Stimulated activated CD4-positive, alpha-beta T cell treated with anti-CD3 and anti-CD28 coated beads, Interleukin-1b, Interleukin-23, amount 100 ng/mL, for 48 hours (primary cell): ENCODE results near the gene NOS3.

Source experiments
- DNase-seq: peaks from one replicate; pipeline ENCODE4 v3.0.0-alpha.2; 2020

Gene NOS3

DNA sequence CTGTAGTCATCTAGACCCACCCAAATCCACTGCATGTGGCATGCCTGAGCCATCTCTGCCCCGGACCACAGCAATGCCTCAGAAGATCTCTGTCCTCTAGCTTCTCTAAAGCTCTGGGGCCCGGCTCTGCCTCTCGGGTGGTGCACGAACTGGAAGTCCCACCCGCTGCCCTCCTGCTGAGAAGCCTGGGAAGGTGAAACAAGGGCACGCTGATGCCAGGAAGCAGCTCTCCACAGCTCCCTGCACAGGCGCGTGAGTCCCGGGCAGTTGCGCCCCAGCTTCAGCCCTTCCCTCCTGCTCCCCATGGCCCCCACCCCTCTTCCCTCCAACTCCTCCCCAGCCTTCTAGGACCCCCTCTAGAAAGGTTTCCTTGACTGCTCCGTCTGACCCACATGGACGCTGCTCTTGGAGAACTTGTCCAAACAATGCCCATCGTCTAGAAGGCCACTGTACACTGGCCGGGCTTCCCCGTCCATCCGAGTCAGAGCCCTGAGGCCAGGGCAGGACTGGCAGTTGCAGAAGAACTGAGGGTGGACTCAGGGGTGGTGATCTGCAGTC, 25.5 kb upstream of the NOS3 start:
- no peak for DNase-seq

DNA sequence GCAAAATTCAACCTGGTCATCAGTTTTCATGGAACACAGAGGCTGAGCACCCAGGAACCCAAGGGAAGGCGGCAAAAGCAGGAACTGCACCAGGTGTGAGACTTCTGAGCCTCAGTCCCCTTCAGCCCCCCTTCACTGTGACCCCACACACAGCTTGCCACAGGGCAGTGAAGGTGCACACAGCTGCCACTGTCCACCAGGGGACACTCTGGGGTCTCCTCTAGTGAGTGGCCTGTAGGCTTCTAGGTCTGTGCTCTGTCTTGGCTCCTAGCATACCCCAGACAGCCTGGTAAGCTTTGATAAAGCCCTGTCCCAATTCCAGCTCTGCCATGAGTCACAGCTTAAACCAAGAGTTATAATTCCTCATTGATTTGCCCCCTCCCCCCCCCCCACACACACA, 24.8 kb upstream of the NOS3 start:
- DNase-seq: no peak

DNA sequence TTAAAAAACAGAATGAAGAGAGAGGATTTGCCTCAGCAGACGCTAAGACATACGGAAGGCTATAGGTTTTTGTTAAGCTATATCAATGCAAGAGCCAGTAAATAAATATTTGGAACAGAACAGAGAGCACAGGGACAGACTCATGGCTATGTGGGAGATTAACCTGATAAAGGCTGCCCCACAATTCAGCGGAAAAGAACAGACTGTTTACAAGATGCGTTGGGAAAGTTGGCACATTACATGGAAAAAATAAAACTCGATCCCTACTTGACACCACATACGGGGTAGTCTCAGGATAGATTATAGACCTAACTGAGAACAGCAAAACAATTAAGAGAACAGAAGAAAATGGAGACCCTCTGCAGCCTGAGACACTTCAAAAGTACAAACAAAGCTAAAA, 23.5 kb upstream of the NOS3 start:
- DNase-seq: no peak

GRCh38 chr7:150968056-150968733, 22.6 kb upstream of the NOS3 start:
- DNase-seq: no peak

DNA sequence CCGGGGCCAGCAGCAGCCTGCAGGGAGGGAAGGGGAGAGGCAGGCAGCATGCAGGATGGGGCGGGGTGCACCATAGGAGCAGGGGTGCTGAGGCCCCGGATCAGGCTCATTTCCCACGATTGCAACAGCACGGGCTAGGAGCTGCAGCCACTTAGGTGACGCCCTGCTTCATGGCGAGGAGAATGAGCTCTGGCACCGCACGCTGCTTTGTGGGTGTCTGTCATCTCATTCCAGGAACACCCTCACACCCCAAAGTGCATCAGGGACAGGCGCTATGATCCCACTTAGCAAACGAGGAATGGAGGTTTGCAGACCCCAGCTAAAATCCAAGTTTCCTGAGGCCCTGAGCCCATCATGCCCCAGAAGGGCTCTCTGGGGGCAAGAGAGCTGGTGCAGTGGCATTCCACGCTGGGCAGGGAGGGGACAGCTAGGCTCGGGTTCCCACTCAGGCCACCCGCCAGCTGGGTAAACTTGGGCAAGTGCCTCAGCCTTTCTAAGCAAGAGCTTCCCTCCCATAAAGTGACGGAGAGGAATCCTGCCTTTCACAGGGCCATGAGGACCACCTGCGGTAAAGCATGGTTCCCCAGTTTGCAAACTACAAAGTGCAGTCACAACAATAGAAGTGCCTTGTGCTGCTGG, 22.0 kb upstream of the NOS3 start:
- no peak for DNase-seq

DNA sequence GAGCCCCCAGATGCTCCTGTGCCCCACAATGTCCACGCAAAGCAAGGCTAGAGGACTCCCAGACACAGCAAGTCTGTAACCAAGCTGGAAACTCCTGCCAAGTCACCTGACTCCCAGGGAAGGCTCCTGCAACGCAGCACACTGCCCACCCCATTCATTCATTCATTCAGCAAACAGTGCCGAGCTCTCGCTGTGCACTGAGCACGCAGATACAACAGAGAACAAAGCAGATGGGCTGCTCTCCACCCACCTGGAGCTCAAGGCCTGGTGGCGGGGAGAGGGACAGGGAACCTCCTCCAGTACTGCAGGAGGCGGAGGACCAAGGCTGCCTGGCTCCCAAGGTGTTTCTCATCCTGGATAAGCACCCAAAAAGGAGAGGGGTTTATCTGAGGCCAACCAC, 21.3 kb upstream of the NOS3 start:
- DNase-seq: no peak

DNA sequence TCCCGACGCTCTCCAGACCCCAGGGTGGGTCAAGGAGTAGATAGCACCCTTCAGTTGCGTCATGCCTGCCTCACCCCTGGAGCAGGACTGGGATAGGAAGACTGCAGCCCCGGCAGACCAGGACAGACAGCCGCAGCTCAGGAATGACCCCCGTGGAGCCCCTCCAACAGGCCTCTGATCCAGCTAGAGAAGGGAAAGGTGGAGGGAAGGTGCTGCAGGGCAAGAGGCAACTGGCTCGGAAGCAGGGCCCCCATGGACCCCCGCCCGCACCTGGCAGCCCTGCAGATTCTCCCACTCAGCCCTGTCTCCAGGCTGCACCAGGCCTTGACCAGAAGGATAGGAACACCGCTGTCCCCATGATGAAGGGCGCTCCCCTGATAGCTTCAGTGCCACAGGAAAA, 20.4 kb upstream of the NOS3 start:
- no peak for DNase-seq

GRCh38 chr7:150971242-150972022, 19.4 kb upstream of the NOS3 start:
- DNase-seq: no peak

- no peak for DNase-seq
Observed at GRCh38 chr7:150972023-150972468, 18.8 kb upstream of the NOS3 start.

DNA sequence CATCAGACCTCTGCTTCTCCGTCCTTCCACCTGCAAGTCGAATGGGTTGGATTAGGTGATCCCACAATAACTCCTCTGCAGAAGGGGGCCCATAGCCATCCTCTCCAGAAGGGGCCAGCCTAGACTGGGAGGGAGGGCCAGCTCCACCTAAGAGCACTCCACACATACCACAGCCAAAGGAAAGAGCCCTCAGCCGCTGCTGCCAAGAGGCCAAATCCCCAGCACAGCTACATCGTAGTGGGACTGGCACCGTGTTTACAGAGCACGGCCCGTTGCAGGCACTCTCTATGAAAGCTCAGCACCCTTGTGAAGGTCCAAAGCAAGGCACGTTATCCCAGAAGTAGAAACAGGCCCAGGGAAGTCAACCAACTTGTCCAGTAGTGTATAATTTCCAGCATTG, 18.1 kb upstream of the NOS3 start:
- DNase-seq: no peak

DNA sequence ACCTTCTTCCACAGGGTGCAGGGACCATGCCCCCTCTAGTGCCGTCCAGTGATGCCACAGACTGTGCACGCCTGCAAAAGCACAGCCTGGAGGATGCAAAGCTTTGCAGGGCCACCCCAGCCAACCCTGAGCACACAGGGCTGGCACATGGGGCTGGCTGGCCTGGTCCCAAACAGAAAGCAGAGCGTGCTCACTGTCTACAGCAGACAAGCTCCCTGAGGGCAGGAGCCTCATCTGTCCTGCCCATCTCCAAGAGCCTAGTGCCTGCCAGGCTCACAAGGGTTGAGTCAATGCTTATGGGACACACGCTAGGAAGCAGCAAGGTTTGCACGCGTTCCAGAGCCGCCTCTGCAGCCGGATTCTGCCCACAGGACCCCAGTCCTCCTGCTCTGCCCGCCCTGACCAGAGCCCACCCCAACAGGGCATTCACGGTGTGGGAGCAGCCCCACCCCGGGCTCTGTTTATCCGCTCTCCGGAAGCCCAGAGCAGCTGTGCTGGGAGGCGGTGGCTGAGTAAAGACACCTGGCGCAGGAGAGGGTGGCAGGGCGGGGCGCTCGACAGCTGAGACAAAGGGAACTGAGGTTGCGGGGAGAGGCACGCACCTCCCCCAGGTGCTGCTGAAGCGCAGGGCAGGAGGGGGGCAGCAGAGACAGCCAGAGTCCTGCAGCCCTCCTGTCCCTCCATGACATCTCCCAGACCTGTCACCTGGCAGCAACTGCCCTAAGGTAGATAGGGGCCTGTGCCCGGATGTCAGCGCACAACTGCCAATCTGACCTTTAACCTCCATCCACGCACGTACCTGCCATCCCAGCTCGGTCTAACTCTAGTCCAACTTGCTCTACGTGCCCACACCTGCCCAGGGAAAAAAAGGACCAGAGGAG, 17.0 kb upstream of the NOS3 start:
- no peak for DNase-seq

DNA sequence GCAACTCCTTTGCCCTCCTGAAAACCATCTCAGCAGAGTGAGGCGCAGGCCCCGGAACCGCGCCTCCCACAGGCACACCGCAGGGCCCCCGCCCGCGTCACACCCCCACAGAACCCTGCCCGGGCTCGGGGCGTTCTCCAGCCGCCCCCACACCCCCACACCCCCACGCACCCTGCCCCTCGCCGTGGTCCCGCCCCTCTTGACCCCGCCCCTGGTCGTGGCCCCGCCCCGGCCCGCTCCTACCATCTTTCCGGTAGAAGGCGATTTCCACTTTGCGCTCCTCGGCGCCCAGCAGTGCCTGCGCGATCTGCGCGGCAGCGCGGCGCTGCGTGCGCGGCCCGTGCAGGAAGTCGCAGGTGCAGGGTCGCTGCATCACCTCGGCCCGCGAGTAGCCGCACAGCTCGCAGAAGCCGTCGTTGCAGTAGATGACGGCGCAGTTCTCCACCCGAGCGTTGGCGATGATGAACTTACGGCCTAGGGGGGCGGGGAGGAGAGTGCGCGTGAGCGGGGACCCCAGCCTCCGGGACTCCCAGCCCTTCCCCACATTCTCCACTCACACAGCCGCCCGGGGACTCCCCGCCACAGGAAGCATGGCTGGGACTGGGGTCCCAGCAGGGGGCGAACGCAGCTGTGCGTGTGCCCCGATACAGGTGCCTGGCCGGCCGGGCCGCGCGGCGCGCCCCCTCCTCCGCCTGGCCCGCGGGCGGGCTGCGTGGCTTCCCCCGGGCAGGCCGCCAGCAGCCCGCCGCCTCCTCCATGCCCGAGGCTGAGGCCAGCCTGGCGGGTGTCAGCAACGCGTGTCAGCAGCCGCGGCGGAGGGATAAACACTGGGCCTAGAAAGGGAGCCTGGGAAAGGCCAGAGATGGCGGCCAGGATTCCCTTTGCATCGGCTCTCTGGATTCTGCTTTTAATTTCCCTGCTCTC, 16.1 kb upstream of the NOS3 start:
- peak; percentile 71 for DNase-seq

DNA sequence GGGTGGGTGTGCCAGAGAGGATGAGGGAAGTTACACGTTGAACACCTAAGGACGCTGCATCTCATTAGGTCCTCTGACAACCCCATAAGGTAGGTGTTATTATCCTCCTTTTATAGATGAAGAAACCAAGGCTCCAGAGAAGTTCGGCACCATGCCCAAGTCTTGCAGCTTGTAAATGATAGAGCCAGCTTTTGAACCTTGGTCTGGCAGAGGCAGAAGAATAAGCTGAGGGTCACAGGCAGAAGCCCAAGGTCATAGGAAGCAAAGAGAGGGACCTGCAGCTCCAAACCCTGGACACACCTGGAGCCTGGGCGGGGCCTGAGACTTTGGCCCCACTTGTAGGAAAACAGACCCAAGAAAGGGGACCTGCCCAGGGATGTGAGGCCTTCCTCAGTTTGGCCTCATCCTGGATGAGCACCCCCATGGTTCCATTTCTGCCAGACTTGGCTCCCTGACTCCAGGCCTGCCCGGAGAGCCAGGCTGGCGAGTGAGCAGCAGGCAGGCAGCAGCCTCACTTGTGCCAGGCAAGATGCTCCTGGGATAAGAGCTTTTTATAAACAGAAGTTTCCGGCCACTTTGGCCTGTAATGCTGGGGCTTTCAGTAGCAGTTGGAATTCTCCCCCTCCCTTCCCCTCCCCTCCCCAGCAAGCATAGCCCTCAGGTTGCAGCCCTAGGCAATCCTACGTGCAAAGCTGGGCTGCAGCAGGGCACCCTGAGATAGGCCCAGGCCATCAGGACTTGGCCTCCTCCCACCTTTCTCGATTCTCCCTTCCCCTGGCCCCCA, 15.1 kb upstream of the NOS3 start:
- no peak for DNase-seq

DNA sequence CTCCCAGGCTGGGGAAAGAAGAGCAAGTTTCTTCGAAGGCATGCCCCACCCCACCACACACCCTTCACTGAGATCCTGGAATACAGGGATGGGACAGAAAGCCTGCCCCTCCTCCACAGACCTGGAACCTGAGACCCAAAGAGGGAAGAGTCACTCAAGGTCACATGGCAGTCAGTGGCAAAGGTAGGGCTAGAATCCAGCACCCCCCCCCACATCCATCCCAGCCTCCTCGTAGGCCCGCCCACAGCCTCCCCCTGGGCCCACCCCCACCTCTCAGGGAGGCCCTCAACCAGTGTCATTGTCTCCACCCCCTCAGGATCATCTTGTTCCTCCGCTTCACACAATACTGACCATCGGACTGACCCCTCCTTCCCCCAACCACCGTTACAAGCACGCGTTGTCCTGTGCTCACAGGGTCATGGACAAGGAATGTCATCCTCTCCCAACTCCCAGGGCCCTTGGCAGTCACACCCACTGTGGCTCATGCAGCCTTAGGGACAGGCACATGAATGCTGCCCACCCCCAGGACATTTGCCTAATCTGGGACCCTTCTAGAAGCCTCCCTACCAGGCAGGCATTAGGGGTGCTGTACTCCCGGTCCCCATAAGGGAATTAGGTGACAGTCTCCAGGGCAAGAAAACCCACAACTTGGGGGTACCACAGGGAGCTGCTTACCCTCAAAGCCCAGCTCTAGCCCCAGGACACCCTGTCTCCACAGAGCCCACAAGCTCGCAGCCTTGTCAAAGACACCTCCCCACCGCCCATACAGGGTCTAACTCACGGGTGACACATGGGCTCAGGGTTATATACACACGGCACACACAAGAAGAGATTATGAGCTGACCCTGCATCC, 14.1 kb upstream of the NOS3 start:
- DNase-seq: no peak

DNA sequence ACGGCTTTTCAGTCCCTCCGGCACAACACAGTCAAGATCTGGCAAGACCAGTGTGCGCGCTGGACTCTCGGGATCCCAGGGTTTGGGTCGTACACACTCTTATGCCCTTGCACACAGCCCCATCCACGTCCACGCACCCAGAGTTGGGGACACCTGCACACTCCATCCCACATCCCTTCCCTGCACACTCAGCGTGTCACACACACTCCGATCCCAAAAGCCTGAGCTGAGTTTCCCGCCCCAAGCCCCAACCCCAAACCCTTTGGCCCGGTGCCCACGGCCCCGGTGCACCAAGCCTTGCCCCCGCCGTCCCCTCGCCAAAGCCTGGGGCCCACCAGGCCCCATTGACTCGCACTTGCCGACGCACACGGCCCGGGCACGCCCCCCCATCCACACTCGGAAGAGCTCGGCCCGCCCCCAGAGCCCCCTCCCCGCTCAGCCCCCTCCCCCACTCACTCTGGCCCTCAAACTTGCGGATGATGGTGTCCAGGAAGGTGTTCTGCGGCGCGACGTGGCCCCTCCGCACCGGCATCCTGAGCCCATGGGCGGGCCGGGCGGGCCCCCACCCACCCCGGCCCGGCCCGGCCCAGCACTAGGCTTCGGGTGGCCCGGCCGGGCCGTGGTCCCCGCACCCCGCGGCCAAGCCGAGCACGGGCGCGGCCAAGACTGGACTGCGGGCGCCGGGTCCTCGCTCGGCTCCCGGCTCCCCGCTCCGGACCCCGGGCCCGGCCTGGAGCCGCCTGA, 13.3 kb upstream of the NOS3 start:
- DNase-seq: no peak

- DNase-seq: no peak
Observed at GRCh38 chr7:150978126-150978789, 12.6 kb upstream of the NOS3 start, which contains the start of gene KCNH2. Gene KCNH2, minus strand, starts transcription at chr7:150978321. Its CDS starts 408 bp downstream, at chr7:150977913.

- DNase-seq: no peak
Observed at GRCh38 chr7:150979713-150980390, 11.0 kb upstream of the NOS3 start.

- no peak for DNase-seq
Observed at GRCh38 chr7:150980663-150981062, 10.2 kb upstream of the NOS3 start.
